Activated naive CD4-positive, alpha-beta T cell treated with anti-CD3 and anti-CD28 coated beads for 36 hours (primary cell): ENCODE measurements around the gene SLC1A1. TPM values are rescaled to one million over a fixed set of nuclear protein-coding genes. Genes with fewer than 3 reads are reported as not detected.

Experiments
- CTCF ChIA-PET: fragments of 350-600 bp; sonication (Branson Sonifier 250); formaldehyde crosslinking; loops from one replicate; lab custom pipeline; 2021; ENCODE audit warnings: antibody characterized with exemption; lab: Charles Lee
- DNase-seq: peaks from one replicate; pipeline ENCODE4 v3.0.0-alpha.2; 2020
- H3K27ac Mint-ChIP-seq: one replicate; pipeline ENCODE4 v1.8.0; 2021; ENCODE audit warnings: mild to moderate bottlenecking, mixed read lengths
- H3K27me3 Mint-ChIP-seq: one replicate; pipeline ENCODE4 v1.8.0; 2021; ENCODE audit warnings: low read depth, mixed read lengths
- H3K36me3 Mint-ChIP-seq: one replicate; pipeline ENCODE4 v1.8.0; 2021; ENCODE audit warnings: low read depth, mixed read lengths
- H3K4me1 Mint-ChIP-seq: one replicate; pipeline ENCODE4 v1.8.0; 2021; ENCODE audit warnings: low read depth, mixed read lengths
- H3K4me3 Mint-ChIP-seq: one replicate; pipeline ENCODE4 v1.8.0; 2021; ENCODE audit warnings: mild to moderate bottlenecking, moderate library complexity, mixed read lengths
- H3K9me3 Mint-ChIP-seq: one replicate; pipeline ENCODE4 v1.8.0; 2021; ENCODE audit warnings: mixed read lengths
- intact Hi-C: fragments of 100-400 bp; cut with micrococcal nuclease; formaldehyde crosslinking; loops from one replicate; pipeline ENCODE4 v1.15.1; 2023
- total RNA-seq, 2 experiments: library from RNA; stranded (reverse); gene quantifications; one replicate each; pipeline ENCODE4 v1.2.3, GENCODE V29; 2021

SLC1A1 gene
- total RNA-seq: not detected

- CTCF ChIA-PET: interaction anchor here (0.6 kb wide), 1 partner anchor 939 kb away, joined by 3 read pairs; no protein-coding TSS in a partner anchor
Measured at GRCh38 chr9:4489919-4490704, at the start of gene SLC1A1. TSS of gene SLC1A1 (plus strand) at chr9:4490468. CDS start at chr9:4490680, 212 bp downstream.

GRCh38 chr9:4442806-4443205 is 47.5 kb upstream of the SLC1A1 start:
- Mint-ChIP-seq H3K4me1 (peaks cover 7% of the 10 kb centered on the region), H3K27me3 (no peaks in the 10 kb centered on the region), H3K4me3 (no peak overlapping the region), H3K9me3 (peaks cover 11% of the 10 kb centered on the region), H3K27ac (no peak overlapping the region), H3K36me3 (no peaks in the 10 kb centered on the region)
- CTCF ChIA-PET: interaction anchor here (0.7 to 1.0 kb wide), 2 partner anchors 15 to 111 kb away, joined by 3 read pairs; no protein-coding TSS in a partner anchor
- intact Hi-C loops: no loop called here
- DNase-seq: no peak

More at GRCh38 chr9:4489919-4490704, at the start of gene SLC1A1:
- Mint-ChIP-seq H3K4me1 (peaks cover 24% of the 10 kb centered on the region), H3K9me3 (no peaks in the 10 kb centered on the region), H3K36me3 (no peaks in the 10 kb centered on the region), H3K4me3 (peak within 1 kb of the TSS; percentile 67), H3K27me3 (peaks cover 42% of the 10 kb centered on the region), H3K27ac (no peak within 1 kb of the TSS)
- intact Hi-C loops: loop anchor here (2.0 to 10.0 kb wide), 2 partner anchors 65 to 151 kb away; no protein-coding TSS in a partner anchor
- peak; percentile 33 for DNase-seq

- no peak for DNase-seq
- H3K27ac Mint-ChIP-seq: no peak overlapping the region
- H3K4me3 Mint-ChIP-seq: no peak overlapping the region
- peaks cover 10% of the 10 kb centered on the region for H3K9me3 Mint-ChIP-seq
- peaks cover 6% of the 10 kb centered on the region for H3K4me1 Mint-ChIP-seq
- intact Hi-C loops: no loop called here
- H3K36me3 Mint-ChIP-seq: no peaks in the 10 kb centered on the region
- no peaks in the 10 kb centered on the region for H3K27me3 Mint-ChIP-seq
- CTCF ChIA-PET: interaction anchor here (1.0 kb wide), 1 partner anchor 14 kb away, joined by 3 read pairs; no protein-coding TSS in a partner anchor
Measured at GRCh38 chr9:4443439-4443838, 46.8 kb upstream of the SLC1A1 start.

- H3K27ac Mint-ChIP-seq: no peak overlapping the region
- no peaks in the 10 kb centered on the region for H3K9me3 Mint-ChIP-seq
- H3K36me3 Mint-ChIP-seq: no peaks in the 10 kb centered on the region
- no peak overlapping the region for H3K4me3 Mint-ChIP-seq
- intact Hi-C loops: no loop called here
- no peaks in the 10 kb centered on the region for H3K4me1 Mint-ChIP-seq
- DNase-seq: no peak
- H3K27me3 Mint-ChIP-seq: peaks cover 3% of the 10 kb centered on the region
- CTCF ChIA-PET: no interaction called here
Measured at GRCh38 chr9:4461437-4461836, 28.8 kb upstream of the SLC1A1 start.

- no peaks in the 10 kb centered on the region for H3K36me3 Mint-ChIP-seq
- H3K9me3 Mint-ChIP-seq: no peaks in the 10 kb centered on the region
- intact Hi-C loops: no loop called here
- H3K27ac Mint-ChIP-seq: no peak overlapping the region
- peaks cover 3% of the 10 kb centered on the region for H3K27me3 Mint-ChIP-seq
- no peaks in the 10 kb centered on the region for H3K4me1 Mint-ChIP-seq
- CTCF ChIA-PET: no interaction called here
- no peak overlapping the region for H3K4me3 Mint-ChIP-seq
- DNase-seq: no peak
Measured at GRCh38 chr9:4463824-4464223, 26.4 kb upstream of the SLC1A1 start.

GRCh38 chr9:4464911-4465513 is 25.3 kb upstream of the SLC1A1 start:
- intact Hi-C loops: no loop called here
- CTCF ChIA-PET: no interaction called here
- no peak overlapping the region for H3K27ac Mint-ChIP-seq
- H3K9me3 Mint-ChIP-seq: no peaks in the 10 kb centered on the region
- H3K27me3 Mint-ChIP-seq: no peaks in the 10 kb centered on the region
- no peaks in the 10 kb centered on the region for H3K36me3 Mint-ChIP-seq
- no peak overlapping the region for H3K4me3 Mint-ChIP-seq
- H3K4me1 Mint-ChIP-seq: no peaks in the 10 kb centered on the region
- DNase-seq: no peak

GRCh38 chr9:4465910-4466309 is 24.4 kb upstream of the SLC1A1 start:
- Mint-ChIP-seq H3K4me3 (no peak overlapping the region), H3K36me3 (no peaks in the 10 kb centered on the region), H3K9me3 (no peaks in the 10 kb centered on the region), H3K4me1 (no peaks in the 10 kb centered on the region), H3K27me3 (no peaks in the 10 kb centered on the region), H3K27ac (no peak overlapping the region)
- DNase-seq: no peak
- intact Hi-C loops: no loop called here
- CTCF ChIA-PET: no interaction called here

- peaks cover 4% of the 10 kb centered on the region for H3K9me3 Mint-ChIP-seq
- no peaks in the 10 kb centered on the region for H3K27me3 Mint-ChIP-seq
- CTCF ChIA-PET: no interaction called here
- H3K4me3 Mint-ChIP-seq: no peak overlapping the region
- H3K36me3 Mint-ChIP-seq: no peaks in the 10 kb centered on the region
- intact Hi-C loops: no loop called here
- H3K27ac Mint-ChIP-seq: no peak overlapping the region
- no peaks in the 10 kb centered on the region for H3K4me1 Mint-ChIP-seq
- DNase-seq: no peak
Measured at GRCh38 chr9:4475301-4475700, 15.0 kb upstream of the SLC1A1 start.

GRCh38 chr9:4486176-4486575 is 4.1 kb upstream of the SLC1A1 start:
- intact Hi-C loops: no loop called here
- DNase-seq: peak; percentile 13
- Mint-ChIP-seq H3K4me1 (peaks cover 17% of the 10 kb centered on the region), H3K27ac (no peak overlapping the region), H3K27me3 (peaks cover 18% of the 10 kb centered on the region), H3K4me3 (no peak overlapping the region), H3K9me3 (no peaks in the 10 kb centered on the region), H3K36me3 (no peaks in the 10 kb centered on the region)
- CTCF ChIA-PET: interaction anchor here (0.7 kb wide), 1 partner anchor 103 kb away, joined by 4 read pairs; no protein-coding TSS in a partner anchor

GRCh38 chr9:4489562-4489918 is 728 bp upstream of the SLC1A1 start:
- no peak for DNase-seq
- H3K36me3 Mint-ChIP-seq: no peaks in the 10 kb centered on the region
- H3K27me3 Mint-ChIP-seq: peaks cover 40% of the 10 kb centered on the region
- H3K9me3 Mint-ChIP-seq: no peaks in the 10 kb centered on the region
- CTCF ChIA-PET: interaction anchor here (0.6 kb wide), 1 partner anchor 938 kb away, joined by 3 read pairs; no protein-coding TSS in a partner anchor
- H3K4me1 Mint-ChIP-seq: peaks cover 24% of the 10 kb centered on the region
- H3K4me3 Mint-ChIP-seq: peak overlapping the region; percentile 59
- intact Hi-C loops: no loop called here
- H3K27ac Mint-ChIP-seq: no peak overlapping the region

GRCh38 chr9:4490705-4491625 is 697 bp downstream of the SLC1A1 start:
- H3K4me3 Mint-ChIP-seq: peak overlapping the region; percentile 67
- H3K4me1 Mint-ChIP-seq: peaks cover 20% of the 10 kb centered on the region
- no peak for DNase-seq
- CTCF ChIA-PET: interaction anchor here (1.0 kb wide), 1 partner anchor 149 kb away, joined by 7 read pairs; no protein-coding TSS in a partner anchor
- no peaks in the 10 kb centered on the region for H3K9me3 Mint-ChIP-seq
- H3K27ac Mint-ChIP-seq: no peak overlapping the region
- H3K36me3 Mint-ChIP-seq: no peaks in the 10 kb centered on the region
- intact Hi-C loops: loop anchor here (2.0 to 10.0 kb wide), 2 partner anchors 64 to 150 kb away; no protein-coding TSS in a partner anchor
- H3K27me3 Mint-ChIP-seq: peaks cover 50% of the 10 kb centered on the region

GRCh38 chr9:4491626-4491975 is 1.3 kb downstream of the SLC1A1 start:
- intact Hi-C loops: loop anchor here (2.0 to 10.0 kb wide), 2 partner anchors 63 to 149 kb away; no protein-coding TSS in a partner anchor
- peak overlapping the region; percentile 67 for H3K4me3 Mint-ChIP-seq
- CTCF ChIA-PET: interaction anchor here (1.0 kb wide), 1 partner anchor 149 kb away, joined by 7 read pairs; no protein-coding TSS in a partner anchor

More at GRCh38 chr9:4491626-4491975, 1.3 kb downstream of the SLC1A1 start:
- no peak overlapping the region for H3K27ac Mint-ChIP-seq
- peaks cover 55% of the 10 kb centered on the region for H3K27me3 Mint-ChIP-seq
- H3K9me3 Mint-ChIP-seq: no peaks in the 10 kb centered on the region
- no peaks in the 10 kb centered on the region for H3K36me3 Mint-ChIP-seq
- H3K4me1 Mint-ChIP-seq: peaks cover 13% of the 10 kb centered on the region
- DNase-seq: no peak
